Calu3 (cell line): ENCODE measurements around the gene NKX6-1. TPM values are rescaled to one million over a fixed set of nuclear protein-coding genes. Genes with fewer than 3 reads are reported as not detected.

ENCODE experiments used
- BruUV-seq: library from RNA; stranded (reverse); fragments of 400-500 nt; replicated peaks from 2 replicates; lab custom pipeline; 2021; lab: Mats Ljungman, UMichigan
- CTCF ChIA-PET: fragments of 300-600 bp; sonication (Branson Sonifier 250); formaldehyde crosslinking; loops from one replicate; lab custom pipeline; 2022; ENCODE audit warnings: antibody characterized with exemption; lab: Charles Lee
- DNase-seq: peaks from one replicate; pipeline ENCODE4 v3.0.0; 2022
- H3K27ac Mint-ChIP-seq: one replicate; pipeline ENCODE4 v1.8.0; 2022; ENCODE audit warnings: mixed read lengths; ENCODE audit not compliant: unreplicated experiment
- H3K27me3 Mint-ChIP-seq: one replicate; pipeline ENCODE4 v1.8.0; 2022; ENCODE audit warnings: mixed read lengths; ENCODE audit not compliant: unreplicated experiment
- H3K36me3 Mint-ChIP-seq: one replicate; pipeline ENCODE4 v1.8.0; 2022; ENCODE audit warnings: mild to moderate bottlenecking, moderate library complexity, mixed read lengths; ENCODE audit not compliant: insufficient read depth, unreplicated experiment
- H3K4me1 Mint-ChIP-seq: one replicate; pipeline ENCODE4 v1.8.0; 2022; ENCODE audit warnings: mild to moderate bottlenecking, low read depth, mixed read lengths; ENCODE audit not compliant: unreplicated experiment
- H3K4me3 Mint-ChIP-seq: one replicate; pipeline ENCODE4 v1.8.0; 2022; ENCODE audit warnings: mild to moderate bottlenecking, low read depth, moderate library complexity, mixed read lengths; ENCODE audit not compliant: unreplicated experiment
- H3K9me3 Mint-ChIP-seq: one replicate; pipeline ENCODE4 v1.8.0; 2022; ENCODE audit warnings: low read depth, mixed read lengths; ENCODE audit not compliant: unreplicated experiment
- CTCF ChIP-seq: fragments of 200-600 bp; IDR thresholded peaks from one replicate; pipeline ENCODE4 v1.8.0; 2022; ENCODE audit warnings: antibody characterized with exemption; ENCODE audit not compliant: unreplicated experiment
- intact Hi-C: fragments of 100-400 bp; cut with micrococcal nuclease; formaldehyde crosslinking; loops from one replicate; pipeline ENCODE4 v1.10.0; 2022; ENCODE audit not compliant: unreplicated experiment
- total RNA-seq: library from RNA; stranded (reverse); gene quantifications from 2 replicates; pipeline ENCODE4 v1.2.3, GENCODE V29; 2022

NKX6-1 gene
- total RNA-seq, 1 experiment from 2014 or later: 1.8 TPM

- TF ChIP-seq CTCF: no peak
- Mint-ChIP-seq H3K36me3 (peaks cover 23% of the 10 kb centered on the region), H3K27ac (no peak overlapping the region), H3K27me3 (no peaks in the 10 kb centered on the region), H3K4me3 (no peak overlapping the region), H3K4me1 (peaks cover 14% of the 10 kb centered on the region), H3K9me3 (no peaks in the 10 kb centered on the region)
- intact Hi-C loops: no loop called here
- CTCF ChIA-PET: no interaction called here
- no peak for DNase-seq
- no TSS peak for BruUV-seq
Observed at GRCh38 chr4:84502333-84502954, 3.4 kb upstream of the NKX6-1 start.

GRCh38 chr4:84501721-84502267, 2.7 kb upstream of the NKX6-1 start:
- Mint-ChIP-seq H3K36me3 (peaks cover 28% of the 10 kb centered on the region), H3K4me1 (peaks cover 14% of the 10 kb centered on the region), H3K4me3 (no peak overlapping the region), H3K27ac (no peak overlapping the region), H3K27me3 (no peaks in the 10 kb centered on the region), H3K9me3 (no peaks in the 10 kb centered on the region)
- no peak for TF ChIP-seq CTCF
- CTCF ChIA-PET: no interaction called here
- intact Hi-C loops: no loop called here
- no TSS peak for BruUV-seq
- no peak for DNase-seq

- CTCF ChIA-PET: no interaction called here
- H3K9me3 Mint-ChIP-seq: no peaks in the 10 kb centered on the region
- no peak for DNase-seq
- no peak overlapping the region for H3K27ac Mint-ChIP-seq
- no TSS peak for BruUV-seq
- peaks cover 28% of the 10 kb centered on the region for H3K36me3 Mint-ChIP-seq
- no peaks in the 10 kb centered on the region for H3K27me3 Mint-ChIP-seq
- H3K4me1 Mint-ChIP-seq: peaks cover 13% of the 10 kb centered on the region
- no peak overlapping the region for H3K4me3 Mint-ChIP-seq
- intact Hi-C loops: no loop called here
- TF ChIP-seq CTCF: no peak
Observed at GRCh38 chr4:84501202-84501503, 2.1 kb upstream of the NKX6-1 start.

- Mint-ChIP-seq H3K27me3 (no peaks in the 10 kb centered on the region), H3K36me3 (peaks cover 28% of the 10 kb centered on the region), H3K4me3 (peak overlapping the region; percentile 78), H3K4me1 (peaks cover 8% of the 10 kb centered on the region), H3K9me3 (no peaks in the 10 kb centered on the region), H3K27ac (no peak overlapping the region)
- intact Hi-C loops: no loop called here
- TF ChIP-seq CTCF: no peak
- no TSS peak for BruUV-seq
- CTCF ChIA-PET: no interaction called here
- DNase-seq: no peak
Observed at GRCh38 chr4:84500386-84501201, 1.5 kb upstream of the NKX6-1 start.
